ENCODE results near the gene ITGA1.

- TF ChIP-seq PATZ1 (CRISPR knock-in tag; IDR thresholded peaks at IDR 0.05; ENCODE audit: borderline replicate concordance) (no peak), TSHZ2 (CRISPR knock-in tag; IDR thresholded peaks at IDR 0.05) (no peak), ESRRG (CRISPR knock-in tag; IDR thresholded peaks at IDR 0.05) (no peak), CSRNP3 (CRISPR knock-in tag; IDR thresholded peaks at IDR 0.05) (no peak), CREB5 (CRISPR knock-in tag; IDR thresholded peaks at IDR 0.05; ENCODE audit: low read depth) (no peak), ISL1 (CRISPR knock-in tag; IDR thresholded peaks at IDR 0.05) (no peak), ARNTL (CRISPR knock-in tag; IDR thresholded peaks at IDR 0.05; ENCODE audit: borderline replicate concordance, low read depth) (no peak), TCF4 (CRISPR knock-in tag; IDR thresholded peaks at IDR 0.05; ENCODE audit: borderline replicate concordance) (no peak), CSDC2 (CRISPR knock-in tag; IDR thresholded peaks at IDR 0.05) (no peak), RARB (CRISPR knock-in tag; IDR thresholded peaks at IDR 0.05) (no peak), ZFP30 (CRISPR knock-in tag; IDR thresholded peaks at IDR 0.05) (no peak), ZNF8 (CRISPR knock-in tag; IDR thresholded peaks at IDR 0.05) (no peak), BACH2 (CRISPR knock-in tag; IDR thresholded peaks at IDR 0.05; ENCODE audit: borderline replicate concordance) (no peak), ZC3H10 (CRISPR knock-in tag; IDR thresholded peaks at IDR 0.05) (no peak)
Measured at GRCh38 chr5:52896534-52897237, 109.0 kb downstream of the ITGA1 start.

All from SK-N-SH treated with all-trans-retinoic acid at 6 μM for 48 hours (cell line).